ENCODE results near the gene CDC7.

CDC7 gene

DNA sequence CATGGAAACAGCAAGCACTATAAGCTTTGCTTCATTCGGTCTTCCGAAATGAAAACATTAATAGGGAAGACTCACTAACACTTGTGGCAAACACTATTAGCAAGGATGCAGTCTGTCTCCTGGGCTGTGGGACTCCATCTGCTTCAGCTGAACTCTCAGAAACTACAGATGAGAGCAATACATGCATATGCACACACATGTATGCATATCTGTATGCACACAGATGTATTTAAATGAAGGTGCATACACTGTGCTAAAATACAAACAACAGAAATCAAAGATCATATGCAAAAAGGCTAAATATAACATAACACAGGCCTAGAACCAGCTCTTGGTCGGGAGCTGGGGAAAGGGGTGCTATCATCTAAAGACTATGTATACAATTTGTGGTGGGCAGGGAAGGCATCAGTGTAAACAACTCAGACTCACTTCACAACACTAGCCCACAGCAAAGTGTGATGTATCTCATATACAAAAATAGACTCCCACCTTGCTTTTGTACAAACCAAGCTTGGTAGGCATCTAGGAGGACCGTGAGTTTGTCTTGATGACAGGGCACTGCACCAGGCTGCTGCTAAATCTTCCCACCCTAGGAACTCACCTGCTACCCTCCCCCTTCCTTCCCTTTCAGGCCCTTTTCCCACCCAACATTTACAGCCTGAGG lies 32.8 kb downstream of the CDC7 start:
- no peaks in the 10 kb centered on the region for H3K36me3 ChIP-seq (ENCODE audit: control insufficient read depth, insufficient read depth, low read length, severe bottlenecking)
- no peaks in the 10 kb centered on the region for H3K27me3 ChIP-seq (replicated peaks; ENCODE audit: control insufficient read depth, insufficient read depth, low read length)
- H3K4me1 ChIP-seq (ENCODE audit: control insufficient read depth, insufficient read depth, low read length) = peaks cover 33% of the 10 kb centered on the region
- no peak for DNase-seq (ENCODE audit: low read depth)
- no peak overlapping the region for H3K4me3 ChIP-seq (ENCODE audit: low read length)
- no peaks in the 10 kb centered on the region for H3K9me3 ChIP-seq (ENCODE audit: control insufficient read depth, low read length)
- no peak overlapping the region for H3K9ac ChIP-seq (ENCODE audit: low read length)

DNA sequence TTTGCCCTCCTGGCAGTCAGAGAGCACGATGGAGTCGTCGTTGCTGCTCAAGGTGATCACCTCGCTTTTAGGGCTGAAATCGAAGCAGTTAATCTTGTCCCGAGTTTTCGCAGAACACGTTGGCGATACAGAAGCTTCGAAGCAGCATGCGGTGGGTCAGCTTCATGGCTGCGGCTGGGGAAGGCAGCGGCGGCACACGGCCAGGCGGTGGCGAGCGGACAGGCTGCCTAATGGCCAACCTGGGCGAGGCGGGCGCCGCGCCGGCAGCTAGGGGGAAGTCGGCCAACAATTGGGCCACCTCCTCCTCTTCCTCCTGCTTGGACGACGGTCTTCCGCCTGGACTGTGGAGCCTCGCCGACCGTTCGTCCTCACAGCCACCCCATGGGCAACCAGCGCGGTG lies 34.8 kb downstream of the CDC7 start:
- Histone ChIP-seq H3K36me3 (ENCODE audit: control insufficient read depth, insufficient read depth, low read length, severe bottlenecking) (no peaks in the 10 kb centered on the region), H3K9ac (ENCODE audit: low read length) (no peak overlapping the region), H3K9me3 (ENCODE audit: control insufficient read depth, low read length) (no peaks in the 10 kb centered on the region), H3K27me3 (replicated peaks; ENCODE audit: control insufficient read depth, insufficient read depth, low read length) (no peaks in the 10 kb centered on the region), H3K4me1 (ENCODE audit: control insufficient read depth, insufficient read depth, low read length) (peaks cover 21% of the 10 kb centered on the region), H3K4me3 (ENCODE audit: low read length) (no peak overlapping the region)
- DNase-seq (ENCODE audit: low read depth) = no peak

DNA sequence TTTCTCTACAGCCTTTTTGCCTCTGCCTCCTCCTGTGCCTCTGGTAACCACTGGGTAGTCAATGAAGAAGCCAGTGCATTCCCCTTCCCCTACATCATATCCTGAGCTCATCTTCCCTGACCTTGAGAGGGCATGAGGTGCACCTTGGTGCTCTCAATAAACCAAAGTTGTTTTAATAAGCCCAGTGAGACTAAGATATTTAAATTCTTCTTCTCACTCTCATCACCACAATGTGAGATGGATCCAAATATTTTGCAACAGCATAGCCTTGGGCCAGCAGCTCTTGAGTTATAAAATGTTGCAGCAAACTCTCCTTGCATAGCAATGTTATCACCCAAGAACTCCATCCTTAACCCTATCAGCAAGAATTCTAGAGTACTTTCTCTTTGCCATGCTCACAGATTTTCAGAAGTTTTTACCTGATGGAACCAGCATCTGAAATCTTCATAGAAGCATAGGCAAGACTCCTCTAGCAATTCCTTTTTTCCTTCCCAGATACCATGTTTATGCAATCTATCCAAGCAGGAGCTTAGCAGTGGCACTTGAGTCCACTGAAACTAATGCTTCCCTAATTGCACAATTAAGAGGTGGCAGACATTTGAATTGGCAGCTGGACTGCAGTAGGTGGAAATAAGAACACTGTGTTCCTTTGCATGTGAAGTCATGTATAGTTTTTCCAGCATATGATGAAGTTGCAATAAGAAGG lies 36.8 kb downstream of the CDC7 start:
- H3K9ac ChIP-seq (ENCODE audit: low read length) = peak overlapping the region; percentile 59
- peak overlapping the region; percentile 3 for H3K4me3 ChIP-seq (ENCODE audit: low read length)
- peak; percentile 80 for DNase-seq (ENCODE audit: low read depth)
- no peaks in the 10 kb centered on the region for H3K9me3 ChIP-seq (ENCODE audit: control insufficient read depth, low read length)
- H3K27me3 ChIP-seq (replicated peaks; ENCODE audit: control insufficient read depth, insufficient read depth, low read length) = no peaks in the 10 kb centered on the region
- peaks cover 21% of the 10 kb centered on the region for H3K4me1 ChIP-seq (ENCODE audit: control insufficient read depth, insufficient read depth, low read length)
- no peaks in the 10 kb centered on the region for H3K36me3 ChIP-seq (ENCODE audit: control insufficient read depth, insufficient read depth, low read length, severe bottlenecking)

DNA sequence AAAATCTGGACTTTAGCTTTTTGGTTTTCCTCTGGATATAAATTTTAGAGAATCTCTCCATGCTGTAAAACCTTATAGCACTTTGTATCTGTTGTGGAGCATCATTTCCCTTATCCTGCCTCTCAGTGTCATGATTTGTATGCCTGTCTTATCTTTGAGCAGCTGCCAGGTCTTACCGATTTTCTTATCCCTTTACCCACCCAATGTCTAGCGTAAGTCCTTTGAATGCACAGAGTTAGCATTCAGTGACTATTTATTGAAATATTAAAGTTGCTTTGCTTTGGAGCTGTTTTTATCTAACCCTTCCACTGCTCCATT lies 37.3 kb downstream of the CDC7 start:
- Histone ChIP-seq H3K27me3 (replicated peaks; ENCODE audit: control insufficient read depth, insufficient read depth, low read length) (no peaks in the 10 kb centered on the region), H3K9ac (ENCODE audit: low read length) (peak overlapping the region; percentile 59), H3K4me3 (ENCODE audit: low read length) (peak overlapping the region; percentile 3), H3K36me3 (ENCODE audit: control insufficient read depth, insufficient read depth, low read length, severe bottlenecking) (no peaks in the 10 kb centered on the region), H3K4me1 (ENCODE audit: control insufficient read depth, insufficient read depth, low read length) (peaks cover 21% of the 10 kb centered on the region), H3K9me3 (ENCODE audit: control insufficient read depth, low read length) (no peaks in the 10 kb centered on the region)
- DNase-seq (ENCODE audit: low read depth) = no peak

DNA sequence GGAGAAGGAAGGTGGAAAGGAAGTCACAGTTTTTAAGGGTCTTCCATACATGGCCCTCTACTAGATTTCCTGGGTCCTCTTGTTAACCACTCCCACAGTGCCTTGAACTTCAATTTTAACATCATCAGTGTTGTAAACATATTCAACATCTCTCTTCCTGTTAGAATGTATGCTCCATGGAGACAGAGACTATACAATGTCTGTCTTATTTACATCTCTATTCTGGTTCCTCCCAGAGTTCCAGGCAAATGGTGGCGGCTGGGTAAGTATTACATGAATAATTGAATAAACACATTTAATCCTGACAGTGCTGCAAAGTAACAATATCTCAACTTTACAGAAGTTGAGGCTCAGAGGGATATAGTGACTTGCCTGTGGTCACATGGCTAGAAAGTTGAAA lies 40.3 kb downstream of the CDC7 start:
- Histone ChIP-seq H3K9me3 (ENCODE audit: control insufficient read depth, low read length) (no peaks in the 10 kb centered on the region), H3K27me3 (replicated peaks; ENCODE audit: control insufficient read depth, insufficient read depth, low read length) (no peaks in the 10 kb centered on the region), H3K4me1 (ENCODE audit: control insufficient read depth, insufficient read depth, low read length) (peaks cover 21% of the 10 kb centered on the region), H3K4me3 (ENCODE audit: low read length) (no peak overlapping the region), H3K36me3 (ENCODE audit: control insufficient read depth, insufficient read depth, low read length, severe bottlenecking) (no peaks in the 10 kb centered on the region), H3K9ac (ENCODE audit: low read length) (no peak overlapping the region)
- no peak for DNase-seq (ENCODE audit: low read depth)

DNA sequence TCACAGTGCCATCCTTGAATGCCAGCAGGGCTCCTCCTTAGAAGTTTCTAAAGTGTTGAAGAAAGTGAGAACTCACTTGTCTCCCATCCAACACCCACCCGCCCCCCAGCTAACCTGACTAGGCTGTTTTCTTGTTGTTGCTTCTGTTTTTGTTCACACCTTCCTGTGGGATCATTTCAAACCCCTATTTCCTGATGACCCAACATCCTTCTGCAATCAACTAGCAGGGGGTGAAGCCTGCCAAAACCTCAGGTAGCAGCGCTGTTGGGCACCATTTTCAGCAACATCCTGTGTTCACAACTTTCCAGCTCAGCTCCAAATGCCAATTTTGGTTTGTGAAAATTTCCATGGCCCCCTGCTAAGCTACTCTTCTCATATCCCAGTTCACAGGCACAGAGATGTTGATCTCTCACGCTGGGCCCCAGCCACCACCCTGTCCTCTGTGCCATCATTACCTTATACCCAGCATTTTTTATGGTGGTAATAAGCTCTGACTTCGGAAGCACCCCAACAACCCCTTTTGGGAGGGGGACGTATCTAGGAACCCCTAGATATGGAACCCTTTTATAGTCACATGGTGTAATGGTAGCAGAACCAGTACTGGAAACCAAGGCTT lies 41.4 kb downstream of the CDC7 start:
- no peaks in the 10 kb centered on the region for H3K27me3 ChIP-seq (replicated peaks; ENCODE audit: control insufficient read depth, insufficient read depth, low read length)
- no peaks in the 10 kb centered on the region for H3K9me3 ChIP-seq (ENCODE audit: control insufficient read depth, low read length)
- H3K36me3 ChIP-seq (ENCODE audit: control insufficient read depth, insufficient read depth, low read length, severe bottlenecking) = no peaks in the 10 kb centered on the region
- H3K9ac ChIP-seq (ENCODE audit: low read length) = no peak overlapping the region
- H3K4me1 ChIP-seq (ENCODE audit: control insufficient read depth, insufficient read depth, low read length) = peaks cover 15% of the 10 kb centered on the region
- no peak for DNase-seq (ENCODE audit: low read depth)
- H3K4me3 ChIP-seq (ENCODE audit: low read length) = no peak overlapping the region

DNA sequence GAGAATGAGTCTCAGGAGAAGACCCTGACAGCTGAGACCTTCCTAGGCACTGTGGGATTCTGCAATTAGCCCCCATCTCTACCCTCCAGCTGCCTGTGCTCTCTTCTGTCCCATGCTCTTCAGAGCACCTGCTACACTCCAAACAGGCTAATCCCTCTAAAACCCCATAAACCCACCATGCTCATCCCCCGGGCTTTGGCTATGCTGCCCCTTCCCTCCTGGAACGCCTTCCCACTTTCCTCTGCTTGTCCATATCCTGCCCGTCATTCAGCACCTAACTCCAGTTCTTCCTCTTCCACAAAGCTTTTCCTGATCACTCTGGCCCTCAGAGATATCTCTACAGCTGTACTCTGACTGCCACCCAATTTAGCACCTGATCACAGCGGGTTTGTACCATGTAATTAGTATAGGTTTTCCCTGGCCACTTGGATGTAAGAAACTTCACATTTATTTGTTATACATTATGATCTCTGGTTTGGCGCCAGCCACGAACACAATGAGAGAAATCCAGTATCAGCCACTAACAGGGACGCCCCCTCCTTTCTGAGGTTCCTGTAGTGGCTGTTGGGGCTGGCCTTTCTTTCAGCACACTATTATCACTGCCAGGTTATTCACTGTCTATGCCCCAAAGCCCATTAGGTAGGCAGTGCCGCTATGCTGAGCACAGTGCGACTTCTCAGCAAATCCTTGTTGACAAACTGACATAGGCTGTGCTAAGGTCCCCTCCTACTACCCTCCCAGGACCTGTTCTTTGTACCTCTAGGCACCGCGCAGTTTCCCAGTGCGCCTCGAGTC lies 45.1 kb downstream of the CDC7 start:
- no peaks in the 10 kb centered on the region for H3K4me1 ChIP-seq (ENCODE audit: control insufficient read depth, insufficient read depth, low read length)
- H3K36me3 ChIP-seq (ENCODE audit: control insufficient read depth, insufficient read depth, low read length, severe bottlenecking) = no peaks in the 10 kb centered on the region
- DNase-seq (ENCODE audit: low read depth) = no peak
- H3K9ac ChIP-seq (ENCODE audit: low read length) = no peak overlapping the region
- H3K27me3 ChIP-seq (replicated peaks; ENCODE audit: control insufficient read depth, insufficient read depth, low read length) = no peaks in the 10 kb centered on the region
- H3K9me3 ChIP-seq (ENCODE audit: control insufficient read depth, low read length) = no peaks in the 10 kb centered on the region
- no peak overlapping the region for H3K4me3 ChIP-seq (ENCODE audit: low read length)

DNA sequence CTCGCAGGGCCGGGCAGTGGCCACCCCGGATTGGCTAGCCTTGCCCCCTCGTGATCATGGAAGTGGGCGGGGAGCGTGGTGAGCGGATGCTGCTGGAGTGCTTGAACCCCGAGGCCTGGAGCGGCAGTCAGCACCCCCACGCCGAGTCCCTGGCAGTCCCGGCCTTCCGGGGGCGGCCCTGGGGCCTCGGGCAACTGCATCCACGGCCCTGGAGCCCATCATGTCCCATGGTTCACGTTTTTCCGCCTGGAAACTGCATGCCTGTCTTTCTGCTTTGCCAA lies 45.6 kb downstream of the CDC7 start:
- H3K4me3 ChIP-seq (ENCODE audit: low read length) = no peak overlapping the region
- no peaks in the 10 kb centered on the region for H3K4me1 ChIP-seq (ENCODE audit: control insufficient read depth, insufficient read depth, low read length)
- no peak overlapping the region for H3K9ac ChIP-seq (ENCODE audit: low read length)
- H3K27me3 ChIP-seq (replicated peaks; ENCODE audit: control insufficient read depth, insufficient read depth, low read length) = no peaks in the 10 kb centered on the region
- H3K9me3 ChIP-seq (ENCODE audit: control insufficient read depth, low read length) = no peaks in the 10 kb centered on the region
- H3K36me3 ChIP-seq (ENCODE audit: control insufficient read depth, insufficient read depth, low read length, severe bottlenecking) = no peaks in the 10 kb centered on the region
- DNase-seq (ENCODE audit: low read depth) = no peak

DNA sequence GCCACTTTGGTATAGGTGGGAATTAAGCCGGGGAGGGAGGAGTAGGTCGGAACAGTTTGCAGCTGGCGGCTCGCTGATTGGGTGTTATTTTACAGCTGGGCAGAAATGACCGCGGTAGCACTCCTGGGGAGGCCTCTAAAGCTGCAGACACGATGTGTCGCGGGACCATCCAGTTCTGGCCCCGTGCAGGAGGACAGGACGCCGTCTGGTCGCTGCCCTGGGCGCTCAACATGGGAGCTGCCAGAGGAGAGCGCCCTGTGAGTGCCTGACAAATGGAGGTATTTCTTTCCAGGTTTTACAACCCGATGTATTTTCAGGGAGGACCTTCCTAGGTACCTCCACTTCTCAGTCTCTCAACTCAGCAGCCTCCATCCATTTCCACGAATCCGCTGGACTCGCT lies 46.2 kb downstream of the CDC7 start:
- Histone ChIP-seq H3K36me3 (ENCODE audit: control insufficient read depth, insufficient read depth, low read length, severe bottlenecking) (no peaks in the 10 kb centered on the region), H3K4me3 (ENCODE audit: low read length) (no peak overlapping the region), H3K9ac (ENCODE audit: low read length) (no peak overlapping the region), H3K9me3 (ENCODE audit: control insufficient read depth, low read length) (no peaks in the 10 kb centered on the region), H3K27me3 (replicated peaks; ENCODE audit: control insufficient read depth, insufficient read depth, low read length) (no peaks in the 10 kb centered on the region), H3K4me1 (ENCODE audit: control insufficient read depth, insufficient read depth, low read length) (peaks cover 4% of the 10 kb centered on the region)
- no peak for DNase-seq (ENCODE audit: low read depth)

DNA sequence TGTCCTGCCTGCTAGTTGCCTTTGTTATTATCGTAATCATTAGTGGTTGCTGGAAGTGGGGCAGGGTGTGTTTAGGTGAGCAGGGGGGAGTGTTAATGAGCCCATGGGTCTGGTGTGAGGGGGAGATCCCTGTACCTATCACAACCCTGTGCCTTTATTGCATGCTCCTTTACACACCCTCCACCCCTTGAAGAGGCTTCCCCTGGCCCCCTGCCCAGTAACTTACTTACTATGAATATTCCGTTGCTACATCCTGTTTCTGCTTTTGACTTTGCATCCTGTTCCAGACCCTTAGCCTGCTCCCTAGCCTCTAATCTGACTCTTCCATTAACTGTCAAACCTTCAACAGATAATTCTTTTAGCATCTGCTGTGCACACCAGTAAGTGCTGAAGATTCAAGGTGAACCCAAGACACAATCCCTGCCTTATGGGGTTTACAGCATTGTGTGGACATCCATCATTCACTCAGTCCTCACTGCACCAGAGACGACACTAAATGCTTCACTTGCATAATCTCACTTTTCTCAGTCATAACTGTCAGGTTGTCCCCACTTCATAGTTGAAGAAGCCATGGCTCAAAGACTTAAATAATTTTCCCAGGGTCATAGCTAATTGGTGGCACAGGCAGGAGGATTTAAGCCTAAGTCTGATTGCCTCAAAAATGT lies 47.9 kb downstream of the CDC7 start:
- no peak for DNase-seq (ENCODE audit: low read depth)
- Histone ChIP-seq H3K36me3 (ENCODE audit: control insufficient read depth, insufficient read depth, low read length, severe bottlenecking) (no peaks in the 10 kb centered on the region), H3K4me3 (ENCODE audit: low read length) (no peak overlapping the region), H3K27me3 (replicated peaks; ENCODE audit: control insufficient read depth, insufficient read depth, low read length) (no peaks in the 10 kb centered on the region), H3K9ac (ENCODE audit: low read length) (no peak overlapping the region), H3K4me1 (ENCODE audit: control insufficient read depth, insufficient read depth, low read length) (peaks cover 19% of the 10 kb centered on the region), H3K9me3 (ENCODE audit: control insufficient read depth, low read length) (no peaks in the 10 kb centered on the region)
